Stimulated activated CD4-positive, alpha-beta T cell treated with anti-CD3 and anti-CD28 coated beads, TNF-alpha, amount 100 ng/mL, for 1 hour (primary cell): Measurements from ENCODE around the gene GALNT9.
"Not testable (repeated sequence)": the region's sequence is repeated elsewhere in the genome, so short reads cannot be mapped to it uniquely, and the experiment has no call there.

Source experiments
- DNase-seq, 3 donors: peaks; one replicate each; pipeline ENCODE4 v3.0.0-alpha.2; 2020; ENCODE audit warnings: low read depth in 3 of 3, low spot score in 1 of 3

Gene GALNT9

DNA sequence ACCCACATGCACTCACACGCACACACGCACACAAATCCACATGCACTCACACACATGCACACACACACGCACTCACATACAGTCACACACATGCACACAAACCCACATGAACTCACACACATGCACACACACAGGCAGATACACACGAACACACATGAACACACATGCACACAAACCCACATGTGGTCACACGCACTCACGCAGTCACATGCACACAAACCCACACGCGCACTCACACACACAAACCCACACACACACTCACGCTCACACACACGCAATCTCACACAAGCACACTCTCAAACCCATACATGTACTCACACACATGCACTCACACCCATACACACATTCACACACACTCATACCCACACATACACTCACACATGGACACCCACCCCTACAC is 61.5 kb downstream of the GALNT9 start:
- DNase-seq, result no peak

DNA sequence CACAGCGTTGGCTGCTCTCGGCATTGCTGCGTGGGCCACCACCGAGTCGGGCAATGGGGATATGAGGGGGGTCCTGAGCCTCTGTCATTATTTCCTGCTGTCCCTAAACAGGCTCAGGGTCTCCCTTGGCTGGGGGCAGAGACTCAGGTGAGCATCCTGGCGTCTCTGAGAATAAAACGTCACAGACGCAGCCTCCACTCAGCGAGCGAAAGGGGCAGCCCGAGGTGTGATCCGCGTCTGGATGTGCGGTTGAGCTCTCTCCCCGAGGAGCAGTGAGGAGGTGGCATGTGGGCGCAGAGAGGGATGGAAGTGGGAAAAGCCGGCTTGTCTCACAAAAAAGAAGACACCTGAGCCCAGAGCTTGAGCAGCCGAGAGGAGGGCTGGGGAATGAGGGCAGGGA is 62.6 kb downstream of the GALNT9 start:
- DNase-seq, result no peak

DNA sequence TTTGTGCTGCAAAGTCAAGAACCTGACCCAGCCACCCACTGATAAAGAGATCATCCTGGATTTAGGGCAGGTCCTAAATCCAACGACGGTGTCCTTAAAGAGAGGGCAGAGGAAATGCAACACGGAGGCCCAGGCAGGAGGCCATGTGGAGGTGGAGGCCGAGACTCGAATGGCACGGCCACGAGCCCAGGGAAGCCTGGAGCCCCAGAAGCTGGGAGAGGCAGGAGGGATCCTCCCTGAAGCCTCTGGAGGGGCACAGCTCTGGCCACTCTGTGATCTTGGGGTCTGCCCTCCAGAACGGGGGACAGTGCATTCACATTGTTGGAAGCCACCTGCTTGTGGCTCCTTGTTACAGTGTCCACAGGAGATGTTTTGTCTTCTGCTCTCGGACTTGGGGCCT is 63.0 kb downstream of the GALNT9 start:
- DNase-seq, result no peak

DNA sequence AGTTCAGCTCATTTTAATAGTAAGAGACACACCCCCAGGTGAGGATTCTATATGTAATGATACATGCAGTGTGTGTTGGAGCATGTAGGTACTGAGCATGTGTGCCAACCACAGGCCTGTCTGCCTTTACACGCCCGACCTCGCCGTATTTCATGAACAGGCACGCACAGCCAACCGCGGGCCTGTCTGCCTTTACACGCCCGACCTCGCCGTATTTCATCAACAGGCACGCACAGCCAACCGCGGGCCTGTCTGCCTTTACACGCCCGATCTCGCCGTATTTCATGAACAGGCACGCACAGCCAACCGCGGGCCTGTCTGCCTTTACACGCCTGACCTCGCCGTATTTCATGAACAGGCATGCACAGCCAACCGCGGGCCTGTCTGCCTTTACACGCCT is 63.6 kb downstream of the GALNT9 start:
- not testable (repeated sequence) for DNase-seq

DNA sequence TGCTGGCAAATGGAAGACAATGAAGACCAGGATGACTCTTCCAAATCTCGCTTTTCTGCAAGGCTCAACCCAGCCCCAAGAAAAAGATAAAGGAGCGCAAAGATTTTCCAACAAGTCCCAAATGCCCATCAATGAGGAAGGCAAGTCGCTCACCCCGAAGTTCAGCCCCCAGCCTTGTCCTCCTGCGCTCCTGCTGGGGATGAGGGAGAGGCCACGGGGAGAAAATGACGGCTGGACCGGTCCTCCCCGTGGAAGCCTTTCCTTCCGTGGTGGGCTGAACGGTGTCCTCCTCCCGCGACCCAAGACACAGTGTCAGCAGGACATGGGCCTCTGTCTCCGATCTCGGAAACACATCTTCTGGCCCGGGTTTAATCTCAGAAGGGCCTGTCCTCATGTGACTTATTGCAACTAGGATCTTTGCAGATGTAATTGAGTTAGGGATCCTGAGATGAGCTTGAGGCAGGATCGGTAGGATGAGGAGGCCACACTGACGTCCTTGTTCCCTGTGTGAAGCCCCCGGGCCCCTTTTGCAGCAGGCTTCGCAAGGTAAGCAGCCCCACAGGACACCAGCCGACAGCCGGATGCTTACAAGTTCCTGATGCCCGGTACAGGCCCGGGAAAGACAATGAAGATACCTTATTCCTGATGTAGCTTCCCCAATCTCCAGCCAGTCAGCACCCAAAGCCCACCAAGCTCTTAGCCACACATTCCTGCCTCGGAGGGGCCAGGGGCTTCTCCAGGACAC is 64.2 kb downstream of the GALNT9 start:
- no peak for DNase-seq

DNA sequence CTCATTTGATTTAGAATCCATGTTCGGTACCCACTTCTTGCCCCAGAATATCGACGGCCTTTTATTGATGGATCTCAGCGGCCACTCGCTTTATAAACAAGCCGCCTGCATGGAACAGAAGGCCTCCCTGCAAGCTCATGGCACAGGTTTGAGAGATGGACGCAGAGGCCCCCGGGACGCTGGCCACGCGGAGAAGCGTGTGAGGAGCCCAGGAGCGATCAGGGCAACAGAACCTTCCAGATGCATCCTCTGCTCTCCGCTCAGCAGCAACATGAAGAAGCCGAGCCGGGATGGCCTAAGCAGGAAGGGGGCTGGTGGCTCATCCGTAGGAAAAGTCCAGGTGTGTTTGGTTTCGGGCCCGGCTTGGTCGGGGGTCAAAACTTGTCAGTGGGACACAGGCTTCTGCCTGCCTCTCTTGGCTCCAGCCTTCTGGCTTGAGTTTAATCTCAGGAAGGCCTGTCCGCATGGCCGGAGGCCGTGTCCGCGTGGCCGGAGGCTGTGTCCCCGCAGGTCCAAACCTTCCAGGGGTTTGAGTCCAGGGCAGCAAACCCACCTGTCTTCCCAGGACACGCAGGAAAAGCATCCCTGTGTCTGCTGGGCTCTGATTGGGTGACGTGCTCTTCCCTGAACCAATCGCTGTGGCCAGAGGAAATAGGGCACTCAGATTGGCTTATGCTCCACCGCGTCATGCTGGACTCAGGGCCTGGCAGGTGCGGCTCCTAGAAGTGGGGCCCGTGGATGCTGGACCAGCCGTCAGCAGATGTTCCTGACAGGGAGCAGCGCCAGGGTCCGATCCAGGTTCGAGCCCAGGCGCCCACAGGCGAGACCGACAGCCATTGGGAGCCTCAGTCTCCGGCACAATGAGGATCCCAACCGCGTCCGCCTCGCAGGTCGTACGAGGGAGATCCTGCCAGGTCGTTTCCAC is 65.0 kb downstream of the GALNT9 start:
- DNase-seq, result no peak

DNA sequence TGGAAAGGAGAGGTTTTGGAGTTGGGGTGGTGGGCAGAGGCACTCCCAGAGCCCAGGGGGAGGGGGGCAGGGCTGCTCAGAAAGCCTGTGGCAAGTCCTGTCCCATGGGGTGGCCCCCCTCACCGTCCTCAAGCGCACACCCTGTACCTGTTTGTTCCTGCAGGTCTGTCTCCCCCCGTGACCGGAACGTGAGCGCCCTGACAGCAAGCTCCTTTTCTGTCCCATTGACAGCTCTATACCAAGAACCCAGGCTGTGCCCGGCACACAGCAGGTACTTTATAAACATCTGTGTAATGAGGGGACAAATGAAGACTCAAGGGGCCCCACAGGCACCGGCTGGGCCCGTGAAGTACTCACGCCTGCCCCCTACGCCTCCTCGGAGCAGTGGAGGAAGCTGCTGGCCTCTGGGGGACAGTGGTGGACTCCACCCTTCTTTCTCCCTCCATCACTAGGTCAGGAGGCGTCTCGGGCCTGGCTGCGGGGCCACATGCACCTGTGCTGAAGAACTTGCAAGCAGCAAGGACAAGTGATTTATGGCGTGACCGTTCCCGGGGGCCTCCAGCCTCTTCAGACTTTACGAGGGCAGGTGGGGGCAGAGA is 65.8 kb downstream of the GALNT9 start:
- DNase-seq, result no peak

DNA sequence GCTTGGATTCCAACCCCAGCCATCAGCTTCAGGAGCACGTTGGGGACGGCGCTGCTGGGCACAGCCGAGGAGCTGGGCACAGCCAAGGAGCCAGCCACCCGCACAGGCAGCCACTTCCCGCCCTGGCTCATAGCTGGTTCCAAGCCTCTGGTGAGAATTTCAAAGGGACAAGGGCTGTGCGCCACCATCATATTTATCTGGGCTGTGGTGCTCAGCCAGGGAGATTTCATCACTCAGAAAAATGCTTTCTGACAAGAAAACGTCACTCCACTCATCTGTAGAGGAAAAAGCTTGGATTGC is 66.4 kb downstream of the GALNT9 start:
- no peak for DNase-seq

DNA sequence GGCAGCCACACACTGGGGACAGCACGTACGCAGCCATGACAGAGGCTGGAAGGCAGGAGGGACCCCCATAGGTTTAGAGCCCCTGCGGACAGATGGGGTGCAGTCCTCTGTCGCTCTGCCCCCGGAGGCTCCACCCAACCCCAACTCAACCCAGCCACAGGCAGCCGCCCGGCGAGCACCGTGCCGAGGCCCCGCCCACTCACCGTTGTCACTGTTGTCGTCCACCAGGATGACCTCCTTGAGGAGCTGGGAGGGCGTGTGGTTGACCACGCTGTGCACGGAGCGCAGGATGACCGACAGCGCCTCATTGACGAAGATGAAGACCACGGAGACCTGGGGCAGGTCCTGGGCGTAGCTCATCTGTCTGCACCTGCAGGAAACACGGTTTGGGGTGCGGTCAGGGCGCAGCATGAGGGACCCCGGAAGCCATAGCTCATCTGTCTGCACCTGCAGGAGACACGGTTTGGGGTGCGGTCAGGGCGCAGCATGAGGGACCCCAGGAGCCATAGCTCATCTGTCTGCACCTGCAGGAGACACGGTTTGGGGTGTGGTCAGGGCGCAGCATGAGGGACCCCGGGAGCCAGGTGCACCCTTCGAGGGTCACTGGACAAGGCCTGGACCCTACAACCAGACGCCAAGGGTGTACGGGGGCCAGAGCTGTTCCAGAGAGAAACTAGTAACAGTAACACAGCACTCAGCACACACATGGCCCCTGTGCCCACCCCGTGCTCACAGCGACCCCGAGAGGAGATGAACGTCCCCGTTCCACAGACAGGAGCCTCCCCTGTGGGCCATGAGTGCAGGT is 66.9 kb downstream of the GALNT9 start:
- no peak for DNase-seq

DNA sequence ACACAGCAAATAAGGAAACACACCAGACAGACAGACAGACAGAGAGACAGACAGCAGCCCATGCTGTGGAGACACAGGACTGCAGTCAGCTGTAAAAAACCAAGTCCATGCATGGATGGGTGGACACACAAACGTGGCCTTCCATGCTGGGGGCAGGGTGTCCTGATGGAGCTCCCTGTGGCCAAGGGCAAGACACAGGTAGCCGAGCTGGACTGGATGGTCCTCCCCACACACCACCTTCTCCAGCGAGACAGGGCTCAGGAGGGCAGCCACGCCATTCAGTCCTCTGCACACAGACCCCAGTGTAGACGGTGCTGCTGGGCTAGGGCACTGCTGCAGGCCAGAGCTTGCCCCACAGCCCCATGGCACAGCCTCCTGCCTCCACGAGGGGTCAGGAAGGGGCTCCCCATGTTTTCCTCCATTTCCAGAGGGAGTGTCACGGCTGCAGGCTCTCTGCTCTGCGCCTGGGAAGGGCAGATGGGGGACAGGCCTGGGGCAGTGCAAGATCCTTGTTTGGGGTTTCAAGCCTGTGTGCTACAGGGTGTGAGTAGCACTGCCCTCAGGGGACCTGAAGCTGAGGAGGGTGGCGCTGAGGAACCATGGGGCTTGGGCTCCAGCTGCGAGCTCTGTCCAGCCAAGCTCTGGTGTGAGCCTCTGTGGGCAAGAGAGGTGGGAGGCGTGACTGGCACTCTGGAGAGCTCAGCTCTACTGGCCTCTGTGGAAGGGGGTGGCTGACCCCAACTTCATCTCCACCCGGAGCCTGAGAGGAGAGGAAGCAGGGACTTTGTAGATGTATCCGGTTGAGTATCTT is 67.9 kb downstream of the GALNT9 start:
- DNase-seq, result no peak

DNA sequence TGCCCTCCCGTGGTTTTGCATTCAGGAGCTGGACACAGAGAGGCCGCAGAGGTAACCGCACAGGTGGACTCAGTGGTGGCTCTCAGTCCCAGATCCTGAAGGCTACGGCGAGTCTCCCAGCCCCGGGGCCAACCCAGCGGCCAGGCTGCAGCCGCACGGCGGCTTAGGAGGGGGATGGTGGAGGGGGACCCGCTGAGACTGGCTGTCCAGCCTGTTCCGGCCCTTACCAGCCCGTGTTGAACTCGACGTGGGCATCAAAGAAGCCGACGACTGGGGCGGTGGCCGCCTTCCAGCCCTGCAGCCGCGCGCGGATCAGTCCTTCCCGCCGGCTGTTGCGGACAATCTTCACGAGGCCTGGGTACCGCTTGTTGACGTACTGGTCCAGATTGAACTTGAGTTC is 68.7 kb downstream of the GALNT9 start:
- DNase-seq, result no peak

DNA sequence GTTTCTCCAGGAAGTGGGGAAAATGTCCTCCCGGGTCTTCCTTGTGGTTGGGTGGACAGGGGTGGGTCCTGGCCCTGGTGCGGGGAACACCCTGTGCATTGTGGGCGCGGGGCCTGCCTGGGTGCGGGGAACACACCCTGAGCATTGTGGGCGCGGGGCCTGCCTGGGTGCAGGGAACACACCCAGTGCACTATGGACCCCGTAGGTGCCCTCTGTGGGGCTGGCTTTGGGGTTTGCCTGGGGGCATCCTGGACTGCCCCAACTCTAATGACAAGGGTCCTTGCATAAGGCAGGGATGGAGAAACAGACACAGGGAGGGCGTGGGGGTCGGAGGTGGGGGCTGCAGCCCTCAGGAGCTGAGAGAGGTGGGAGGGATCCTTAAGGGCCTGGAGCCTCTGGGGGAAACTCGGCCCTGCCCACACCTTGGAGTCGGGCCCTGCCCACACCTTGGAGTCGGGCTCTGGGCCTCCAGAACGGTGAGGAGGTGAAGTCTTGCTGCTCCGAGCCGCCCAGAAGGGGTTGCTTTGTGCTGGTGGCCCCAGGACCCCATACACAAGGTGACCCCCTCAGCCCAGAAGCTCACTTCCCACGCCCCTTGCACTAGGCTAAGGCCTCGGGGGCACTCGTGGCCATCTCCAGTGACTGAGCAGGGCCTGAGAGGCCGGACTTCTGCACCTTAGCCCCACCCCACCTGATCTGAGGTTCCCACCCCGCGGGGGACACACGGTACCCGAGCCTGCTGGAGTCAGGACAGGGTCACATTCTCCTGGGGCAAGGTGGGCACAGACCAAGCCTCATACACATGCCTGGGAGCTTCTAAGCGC is 69.3 kb downstream of the GALNT9 start:
- no peak for DNase-seq

DNA sequence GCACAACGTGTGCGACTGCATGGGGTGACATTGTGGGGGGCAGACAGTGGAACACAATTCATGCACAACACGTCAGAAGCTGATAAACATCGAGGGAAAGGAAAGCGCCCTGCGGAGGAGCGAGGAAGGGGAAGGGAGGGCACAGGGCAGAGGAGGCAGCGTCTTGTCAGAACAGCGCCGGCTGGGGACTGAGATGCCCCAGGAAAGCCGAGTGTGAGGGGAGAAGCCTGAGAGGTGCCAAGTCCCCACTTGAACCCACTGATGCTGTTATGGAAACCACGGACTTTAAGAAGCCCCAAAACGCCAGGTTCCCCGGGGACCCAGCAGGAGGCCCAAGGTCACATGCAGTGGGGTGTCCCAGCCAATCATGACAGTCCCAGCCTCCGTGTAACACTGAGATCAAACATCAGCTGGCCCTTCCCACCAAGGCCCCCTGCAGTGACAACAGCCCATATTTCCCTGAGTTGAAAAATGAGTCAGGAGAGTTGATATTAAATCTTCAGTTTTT is 70.0 kb downstream of the GALNT9 start:
- no peak for DNase-seq

DNA sequence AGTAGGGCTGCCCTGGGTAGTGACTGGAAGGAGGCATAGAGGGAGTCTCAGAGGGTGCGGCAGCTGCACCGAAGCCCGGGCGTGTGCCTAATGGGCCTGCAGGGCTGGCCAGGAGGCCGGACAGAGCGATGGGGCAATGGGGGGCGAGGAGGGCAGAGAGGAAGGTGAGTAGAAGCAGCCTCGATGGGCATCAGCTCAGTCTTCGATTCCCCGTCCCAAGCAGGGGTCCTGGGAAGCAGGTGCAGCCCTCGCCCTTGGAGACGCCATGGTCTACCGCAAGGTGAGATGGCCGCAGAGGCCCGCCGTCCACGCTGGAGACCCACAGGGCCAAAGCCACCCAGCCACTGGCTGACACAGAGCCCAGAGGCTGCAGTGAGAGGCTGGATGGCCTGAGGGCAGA is 70.8 kb downstream of the GALNT9 start:
- DNase-seq, result no peak

DNA sequence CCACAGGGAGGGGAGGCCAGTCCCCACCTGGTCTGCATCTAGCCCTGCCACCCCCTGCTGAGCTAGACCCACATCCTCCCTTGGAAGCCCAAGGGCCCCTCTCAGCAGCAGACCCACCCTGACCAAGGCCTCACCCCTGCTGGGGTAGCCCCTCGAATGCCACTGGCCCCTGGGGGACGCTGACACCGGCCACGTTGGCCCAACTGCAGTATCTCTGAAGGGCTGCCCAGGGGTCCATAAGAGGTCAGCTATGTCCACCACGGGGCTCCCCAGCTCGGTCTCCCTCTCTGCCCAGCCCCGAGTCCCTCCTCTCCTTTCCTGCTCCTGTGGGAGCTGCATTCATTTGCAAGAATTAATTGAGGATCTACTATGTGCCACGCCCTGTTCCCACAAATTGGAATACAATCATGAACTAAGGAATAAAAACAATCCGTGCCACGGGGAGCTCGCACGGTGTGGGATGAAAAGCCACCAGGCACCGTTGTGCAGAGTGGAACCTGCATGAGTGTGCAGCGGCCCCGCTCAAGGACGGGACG is 71.4 kb downstream of the GALNT9 start:
- DNase-seq, result no peak

DNA sequence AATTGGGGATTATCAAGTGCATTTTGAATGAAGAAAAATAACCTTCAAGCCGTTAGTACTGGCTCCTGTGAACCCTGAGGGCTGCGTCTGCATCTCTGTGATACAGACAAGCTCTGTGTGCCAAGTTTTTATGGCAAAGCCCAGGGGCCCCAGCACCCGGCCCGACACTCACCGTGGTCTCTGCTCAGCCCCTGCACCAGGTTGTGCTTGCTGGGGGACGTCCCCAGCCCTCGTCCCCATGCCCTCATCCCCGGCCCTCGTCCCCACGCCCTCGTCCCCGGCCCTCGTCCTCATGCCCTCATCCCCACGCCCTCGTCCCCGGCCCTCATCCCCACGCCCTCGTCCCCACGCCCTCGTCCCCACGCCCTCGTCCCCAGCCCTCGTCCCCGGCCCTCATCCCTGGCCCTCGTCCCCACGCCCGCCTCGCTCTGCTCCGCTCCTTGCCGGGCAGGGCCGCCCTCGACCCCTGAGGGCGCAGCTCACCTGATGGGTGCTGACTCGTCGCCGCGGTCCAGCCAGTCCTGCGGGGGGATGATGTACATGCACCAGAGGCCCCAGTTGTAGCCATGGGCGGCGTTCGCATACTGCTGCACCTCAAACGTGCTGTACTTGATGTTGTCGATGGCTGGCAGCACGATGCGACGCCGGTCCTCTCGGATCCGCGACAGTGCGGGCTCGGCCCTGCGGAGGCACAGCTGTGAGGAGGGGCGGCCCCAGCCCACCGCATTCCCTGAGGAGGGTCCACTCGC is 72.0 kb downstream of the GALNT9 start:
- DNase-seq, result no peak

DNA sequence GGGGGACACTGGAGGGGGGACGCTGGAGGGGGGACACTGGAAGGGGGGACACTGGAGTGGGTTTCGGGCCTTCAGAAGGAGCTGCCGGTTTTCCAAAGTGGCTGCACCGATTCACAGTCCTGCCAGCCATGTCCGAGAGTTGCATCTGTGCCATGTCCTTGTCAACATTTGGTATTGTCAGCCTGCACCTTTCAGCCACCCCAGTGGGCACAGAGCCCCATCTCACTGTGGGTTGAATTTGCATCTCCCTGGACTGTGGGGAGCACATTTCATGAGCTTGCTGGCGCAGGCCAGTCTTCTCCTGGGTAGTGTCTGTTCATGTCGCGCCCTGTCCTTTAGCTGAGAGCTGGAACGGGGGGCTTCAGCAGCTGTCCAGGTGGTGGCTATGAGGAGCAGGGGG is 72.7 kb downstream of the GALNT9 start:
- DNase-seq, result no peak

DNA sequence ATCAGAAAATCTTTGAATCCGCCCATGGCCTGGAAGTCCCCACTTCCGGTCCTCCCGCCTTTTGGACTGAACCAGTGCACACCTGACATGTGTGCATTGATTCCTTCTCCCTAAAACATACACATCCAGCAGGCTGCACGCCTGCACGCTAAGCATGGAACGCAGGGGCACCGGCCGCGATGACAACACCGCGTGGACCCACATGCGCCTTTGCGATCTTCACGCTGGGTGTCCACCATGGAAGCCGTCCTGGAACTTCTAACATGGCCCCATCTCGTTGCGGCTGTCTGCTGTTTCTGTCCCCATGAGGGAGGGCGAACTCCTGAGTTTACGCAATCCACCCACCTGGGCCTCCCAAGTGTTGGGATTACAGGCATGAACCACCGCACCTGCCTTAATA is 73.7 kb downstream of the GALNT9 start:
- no peak for DNase-seq
